Stimulated activated naive CD8-positive, alpha-beta T cell treated with anti-CD3 and anti-CD28 coated beads, Interleukin-15, Interleukin-2, amounts not matched to agents 100 ng/mL and 50 ng/mL, for 24 hours (primary cell): ENCODE data around the gene DHRS13.
"Not testable (repeated sequence)": the region's sequence is repeated elsewhere in the genome, so short reads cannot be mapped to it uniquely, and the experiment has no call there.

ENCODE experiments used
- H3K27ac Mint-ChIP-seq: one replicate; pipeline ENCODE4 v1.8.0; 2021; ENCODE audit warnings: mild to moderate bottlenecking, mixed read lengths
- H3K27me3 Mint-ChIP-seq: one replicate; pipeline ENCODE4 v1.8.0; 2021; ENCODE audit warnings: mixed read lengths
- H3K36me3 Mint-ChIP-seq: one replicate; pipeline ENCODE4 v1.8.0; 2021; ENCODE audit warnings: low read depth, mixed read lengths
- H3K4me1 Mint-ChIP-seq: one replicate; pipeline ENCODE4 v1.8.0; 2021; ENCODE audit warnings: low read depth, mixed read lengths
- H3K4me3 Mint-ChIP-seq: one replicate; pipeline ENCODE4 v1.8.0; 2021; ENCODE audit warnings: mild to moderate bottlenecking, mixed read lengths
- H3K9me3 Mint-ChIP-seq: one replicate; pipeline ENCODE4 v1.8.0; 2021; ENCODE audit warnings: mixed read lengths

DHRS13 gene

DNA sequence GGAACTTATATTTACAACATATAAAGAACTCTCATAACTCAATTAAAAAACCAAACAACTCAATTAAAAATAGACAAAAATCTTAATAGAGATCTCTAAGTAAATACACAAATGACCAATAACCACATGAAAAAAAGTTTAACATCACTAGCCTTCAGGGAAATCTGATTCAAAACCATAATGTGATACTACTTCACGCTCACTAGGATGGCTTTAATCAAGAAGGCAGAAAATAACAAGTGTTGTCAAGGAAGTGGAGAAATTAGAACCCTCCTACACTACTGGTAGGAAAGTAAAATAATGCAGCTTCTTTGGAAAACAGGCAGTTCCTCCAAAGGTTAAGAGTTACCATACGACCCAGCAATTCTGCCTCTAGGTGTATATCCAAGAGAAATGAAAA lies 40.0 kb upstream of the DHRS13 start:
- no peak overlapping the region for H3K27ac Mint-ChIP-seq
- no peaks in the 10 kb centered on the region for H3K9me3 Mint-ChIP-seq
- H3K36me3 Mint-ChIP-seq: peaks cover 67% of the 10 kb centered on the region
- no peaks in the 10 kb centered on the region for H3K27me3 Mint-ChIP-seq
- peaks cover 91% of the 10 kb centered on the region for H3K4me1 Mint-ChIP-seq
- H3K4me3 Mint-ChIP-seq: peak overlapping the region; percentile 5

DNA sequence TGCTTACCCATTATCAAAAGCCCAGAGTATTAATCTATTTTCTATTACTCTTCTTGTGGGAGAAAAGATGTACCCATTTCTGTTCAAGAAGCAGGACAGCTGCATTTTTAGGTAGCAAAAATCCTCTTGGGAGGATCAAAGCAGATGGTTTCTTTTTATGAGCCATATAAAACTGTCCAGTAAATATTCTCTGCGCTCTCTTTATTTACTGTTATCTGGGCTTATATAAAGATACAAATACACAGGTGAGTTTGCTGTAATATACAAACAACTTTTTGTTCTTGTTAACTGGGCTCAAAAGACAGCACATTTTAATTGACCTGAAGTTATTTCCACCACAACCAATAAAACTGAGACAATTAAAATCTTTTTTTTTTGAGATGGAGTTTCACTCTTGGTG lies 38.4 kb upstream of the DHRS13 start:
- peaks cover 63% of the 10 kb centered on the region for H3K36me3 Mint-ChIP-seq
- no peaks in the 10 kb centered on the region for H3K9me3 Mint-ChIP-seq
- peaks cover 81% of the 10 kb centered on the region for H3K4me1 Mint-ChIP-seq
- no peak overlapping the region for H3K4me3 Mint-ChIP-seq
- no peak overlapping the region for H3K27ac Mint-ChIP-seq
- no peaks in the 10 kb centered on the region for H3K27me3 Mint-ChIP-seq

DNA sequence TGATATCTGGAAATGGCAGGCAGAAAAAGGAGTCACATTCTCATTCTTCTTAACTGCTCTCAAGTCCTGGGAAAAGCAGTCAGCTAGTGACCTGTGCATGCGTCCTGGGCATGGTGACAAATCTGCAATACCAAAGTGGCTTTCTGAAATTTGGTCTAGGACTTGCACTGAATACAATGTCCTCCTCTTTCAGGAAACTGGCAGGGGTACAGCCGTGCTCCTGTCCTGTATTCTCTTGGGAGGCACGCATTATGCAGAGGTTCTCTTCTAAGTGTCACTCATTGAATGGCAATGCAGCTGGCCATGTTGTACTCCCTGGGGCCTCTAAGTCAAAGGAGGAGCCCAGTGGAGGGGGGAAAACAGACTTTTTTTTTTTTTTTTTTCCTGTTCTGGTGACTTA lies 37.8 kb upstream of the DHRS13 start:
- H3K9me3 Mint-ChIP-seq: no peaks in the 10 kb centered on the region
- peaks cover 81% of the 10 kb centered on the region for H3K4me1 Mint-ChIP-seq
- peak overlapping the region; percentile 74 for H3K27ac Mint-ChIP-seq
- no peaks in the 10 kb centered on the region for H3K27me3 Mint-ChIP-seq
- H3K4me3 Mint-ChIP-seq: peak overlapping the region; percentile 13
- peaks cover 64% of the 10 kb centered on the region for H3K36me3 Mint-ChIP-seq

DNA sequence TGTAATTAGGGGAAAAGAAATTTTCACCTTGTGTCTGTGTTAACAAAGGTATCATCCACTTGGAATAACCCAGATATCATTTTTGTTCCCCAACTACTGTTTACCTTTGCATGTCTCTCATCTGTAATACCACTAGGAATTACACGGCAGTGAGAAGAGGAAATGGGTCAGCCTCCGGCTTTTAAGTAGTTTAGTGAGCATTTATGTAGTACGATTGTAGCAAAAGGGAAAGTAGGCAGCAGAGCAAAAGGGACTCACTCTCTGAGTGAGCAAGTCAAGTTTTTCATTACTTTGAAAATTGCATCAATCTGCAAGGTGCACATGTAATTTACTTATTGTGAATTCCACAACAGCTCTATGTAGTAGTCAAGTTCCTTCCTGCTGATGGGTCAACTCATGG lies 37.3 kb upstream of the DHRS13 start:
- H3K27ac Mint-ChIP-seq: peak overlapping the region; percentile 74
- H3K36me3 Mint-ChIP-seq: peaks cover 62% of the 10 kb centered on the region
- H3K9me3 Mint-ChIP-seq: no peaks in the 10 kb centered on the region

DNA sequence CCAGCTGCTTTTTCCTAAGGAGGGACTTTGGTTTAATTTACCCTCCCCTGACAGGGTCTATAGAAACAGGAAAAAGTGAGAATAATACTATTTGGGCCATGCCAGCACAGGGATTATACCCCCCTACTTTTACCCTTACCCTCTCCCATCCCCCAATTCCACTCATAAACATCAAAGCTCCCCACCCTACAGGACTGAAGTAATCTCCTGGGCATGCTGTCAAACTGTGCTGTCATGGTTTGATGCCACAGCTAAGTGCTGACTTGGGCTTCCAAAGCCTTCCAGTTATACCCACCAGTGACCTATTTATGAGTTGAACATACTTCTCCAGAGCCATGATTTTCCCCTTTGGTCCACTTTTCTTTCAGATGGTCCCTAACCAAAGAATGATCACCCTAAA lies 35.7 kb upstream of the DHRS13 start:
- Mint-ChIP-seq H3K27ac (no peak overlapping the region), H3K4me3 (no peak overlapping the region), H3K27me3 (no peaks in the 10 kb centered on the region), H3K4me1 (peaks cover 75% of the 10 kb centered on the region), H3K9me3 (no peaks in the 10 kb centered on the region), H3K36me3 (peaks cover 56% of the 10 kb centered on the region)

More for the DNA sequence above, 37.3 kb upstream of the DHRS13 start:
- no peaks in the 10 kb centered on the region for H3K27me3 Mint-ChIP-seq
- peak overlapping the region; percentile 13 for H3K4me3 Mint-ChIP-seq
- H3K4me1 Mint-ChIP-seq: peaks cover 79% of the 10 kb centered on the region

DNA sequence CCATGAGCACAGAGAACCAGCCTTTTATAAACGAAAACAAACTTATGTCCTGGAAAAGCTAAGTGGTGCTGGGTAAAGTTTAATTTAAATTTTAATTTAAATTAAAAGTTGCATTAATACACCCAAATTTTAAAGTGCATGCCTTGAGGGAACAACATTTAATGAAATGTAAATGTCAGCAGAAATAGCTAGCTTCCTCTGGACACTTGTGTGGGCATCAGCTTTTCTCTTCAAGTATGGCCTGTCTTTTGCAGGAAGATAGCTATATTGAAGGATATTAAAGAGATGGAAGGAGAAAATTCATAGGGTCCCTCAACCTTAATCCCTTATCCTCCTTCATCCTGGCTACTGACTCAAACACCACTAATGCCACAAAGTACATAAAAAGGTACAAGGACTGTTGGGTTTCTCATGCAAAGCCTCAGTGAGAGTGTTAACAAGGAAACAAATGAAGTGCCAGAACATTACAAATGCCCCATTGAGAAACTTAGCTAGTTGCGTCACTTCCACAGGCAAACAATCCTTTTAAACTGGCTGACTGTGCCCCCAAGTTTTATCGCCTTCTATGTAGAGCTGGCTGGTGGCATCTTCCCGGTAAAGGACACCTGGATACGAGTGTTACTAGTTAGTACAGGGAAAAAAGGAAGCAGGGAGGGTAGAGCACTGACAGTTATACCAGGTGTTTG lies 34.3 kb upstream of the DHRS13 start:
- Mint-ChIP-seq H3K36me3 (peaks cover 47% of the 10 kb centered on the region), H3K27me3 (no peaks in the 10 kb centered on the region), H3K4me3 (no peak overlapping the region)

GRCh38 chr17:28935744-28936460 lies 33.0 kb upstream of the DHRS13 start:
- H3K4me3 Mint-ChIP-seq: no peak overlapping the region
- peaks cover 42% of the 10 kb centered on the region for H3K36me3 Mint-ChIP-seq
- H3K4me1 Mint-ChIP-seq: peaks cover 65% of the 10 kb centered on the region
- H3K9me3 Mint-ChIP-seq: no peaks in the 10 kb centered on the region
- H3K27ac Mint-ChIP-seq: no peak overlapping the region
- no peaks in the 10 kb centered on the region for H3K27me3 Mint-ChIP-seq

More for the DNA sequence above, 34.3 kb upstream of the DHRS13 start:
- no peaks in the 10 kb centered on the region for H3K9me3 Mint-ChIP-seq
- H3K4me1 Mint-ChIP-seq: peaks cover 72% of the 10 kb centered on the region
- no peak overlapping the region for H3K27ac Mint-ChIP-seq

- Mint-ChIP-seq H3K4me1 (peaks cover 61% of the 10 kb centered on the region), H3K36me3 (peaks cover 39% of the 10 kb centered on the region)
- H3K4me3 Mint-ChIP-seq, H3K27me3 Mint-ChIP-seq, H3K27ac Mint-ChIP-seq, H3K9me3 Mint-ChIP-seq: not testable (repeated sequence)
These were observed 31.6 kb upstream of the DHRS13 start for GRCh38 chr17:28934508-28934907.

- peaks cover 69% of the 10 kb centered on the region for H3K4me1 Mint-ChIP-seq
- peaks cover 14% of the 10 kb centered on the region for H3K9me3 Mint-ChIP-seq
- peaks cover 55% of the 10 kb centered on the region for H3K36me3 Mint-ChIP-seq
- no peak overlapping the region for H3K27ac Mint-ChIP-seq
- no peaks in the 10 kb centered on the region for H3K27me3 Mint-ChIP-seq
- H3K4me3 Mint-ChIP-seq: no peak overlapping the region
These were observed 26.9 kb upstream of the DHRS13 start for GRCh38 chr17:28929787-28930186.

- Mint-ChIP-seq H3K9me3 (peaks cover 14% of the 10 kb centered on the region), H3K4me3 (no peak overlapping the region), H3K36me3 (peaks cover 65% of the 10 kb centered on the region), H3K4me1 (peaks cover 69% of the 10 kb centered on the region), H3K27ac (peak overlapping the region; percentile 63), H3K27me3 (no peaks in the 10 kb centered on the region)
These were observed 25.2 kb upstream of the DHRS13 start for GRCh38 chr17:28928061-28928460.

DNA sequence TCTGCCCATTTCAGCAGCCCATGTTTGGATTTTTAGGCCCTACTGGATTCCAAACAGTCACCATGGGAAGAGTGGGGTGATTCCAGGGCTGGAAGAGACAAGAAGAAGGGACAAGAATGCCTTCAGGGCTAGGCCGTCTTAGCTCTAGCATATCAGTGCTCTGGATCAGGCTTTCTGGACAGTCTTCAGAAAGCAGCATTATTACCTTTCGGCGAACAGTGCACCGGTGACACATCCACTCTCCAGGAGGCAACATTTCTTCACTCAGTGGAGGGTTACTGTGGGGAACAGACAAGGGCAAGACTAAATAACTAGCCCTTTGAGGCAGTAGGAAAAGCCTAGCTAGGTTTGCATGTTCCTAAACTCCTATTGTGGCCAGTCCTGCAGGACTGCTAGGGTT lies 23.9 kb upstream of the DHRS13 start:
- Mint-ChIP-seq H3K36me3 (peaks cover 75% of the 10 kb centered on the region), H3K27ac (peak overlapping the region; percentile 82), H3K4me3 (no peak overlapping the region), H3K4me1 (peaks cover 69% of the 10 kb centered on the region), H3K27me3 (no peaks in the 10 kb centered on the region), H3K9me3 (peaks cover 14% of the 10 kb centered on the region)

GRCh38 chr17:28926366-28926765 lies 23.5 kb upstream of the DHRS13 start:
- Mint-ChIP-seq H3K27ac (peak overlapping the region; percentile 82), H3K4me3 (peak overlapping the region; percentile 58), H3K27me3 (no peaks in the 10 kb centered on the region), H3K4me1 (peaks cover 65% of the 10 kb centered on the region), H3K36me3 (peaks cover 79% of the 10 kb centered on the region), H3K9me3 (peaks cover 14% of the 10 kb centered on the region)

DNA sequence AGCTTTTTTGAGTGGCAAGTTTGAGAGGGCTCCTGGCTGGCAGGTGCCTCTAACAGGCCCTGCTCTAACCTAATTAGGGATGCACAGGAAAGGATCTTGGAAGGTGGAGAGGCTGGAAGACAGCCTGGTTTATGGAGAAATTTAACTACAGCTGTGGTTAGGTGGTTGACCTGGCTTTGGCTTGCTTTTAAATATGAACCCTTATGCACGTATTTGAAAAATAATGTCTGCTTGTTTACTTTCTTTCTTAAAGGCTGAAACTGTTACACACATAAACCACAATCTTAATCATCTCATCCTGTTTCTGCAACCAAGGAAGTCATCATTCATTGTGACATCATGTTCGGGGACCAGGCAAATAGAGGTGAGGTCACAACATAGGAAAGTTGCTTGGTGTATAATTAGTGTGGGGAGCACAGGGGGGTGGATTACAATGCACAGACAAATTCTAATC lies 23.1 kb upstream of the DHRS13 start:
- peak overlapping the region; percentile 82 for H3K27ac Mint-ChIP-seq
- H3K36me3 Mint-ChIP-seq: peaks cover 81% of the 10 kb centered on the region
- peak overlapping the region; percentile 58 for H3K4me3 Mint-ChIP-seq
- H3K27me3 Mint-ChIP-seq: no peaks in the 10 kb centered on the region
- H3K9me3 Mint-ChIP-seq: peaks cover 14% of the 10 kb centered on the region
- peaks cover 63% of the 10 kb centered on the region for H3K4me1 Mint-ChIP-seq

GRCh38 chr17:28920201-28920600 lies 17.3 kb upstream of the DHRS13 start:
- Mint-ChIP-seq H3K4me1 (peaks cover 23% of the 10 kb centered on the region), H3K4me3 (no peak overlapping the region)

DNA sequence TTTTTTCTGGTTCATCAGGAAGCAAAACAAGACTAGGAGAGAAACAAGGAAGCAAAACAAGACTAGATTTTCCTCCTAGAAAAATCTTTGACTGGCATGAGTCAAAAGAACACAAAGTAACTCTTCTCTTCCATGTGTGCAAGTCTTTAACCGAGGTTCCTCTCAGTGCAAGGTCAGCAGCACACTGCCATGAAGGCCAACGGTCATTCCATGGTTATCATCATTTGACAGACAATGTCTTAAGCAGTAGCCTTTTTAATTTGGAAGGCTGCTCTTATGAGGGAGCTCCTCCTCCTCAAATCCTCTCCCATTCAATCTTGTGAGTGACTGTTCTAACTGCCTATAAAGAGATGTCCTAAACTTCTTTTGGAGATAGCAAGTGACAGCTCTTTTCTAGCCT lies 15.4 kb upstream of the DHRS13 start:
- Mint-ChIP-seq H3K9me3 (peaks cover 8% of the 10 kb centered on the region), H3K36me3 (peaks cover 84% of the 10 kb centered on the region), H3K27me3 (no peaks in the 10 kb centered on the region), H3K27ac (no peak overlapping the region), H3K4me3 (no peak overlapping the region), H3K4me1 (peaks cover 12% of the 10 kb centered on the region)

More at GRCh38 chr17:28920201-28920600, 17.3 kb upstream of the DHRS13 start:
- Mint-ChIP-seq H3K27ac (no peak overlapping the region), H3K36me3 (peaks cover 86% of the 10 kb centered on the region), H3K9me3 (peaks cover 2% of the 10 kb centered on the region), H3K27me3 (no peaks in the 10 kb centered on the region)
